C4-2B (cell line): ENCODE measurements around the gene CCM2L.

Experiments used
- ZFX ChIP-seq: fragments of 450-650 bp; IDR thresholded peaks from 2 replicates; pipeline ENCODE4 v1.6.1; 2017
- TF ChIP-seq, protein P1 (sequence below): fragments of 450-650 bp; conservative IDR thresholded peaks from 2 replicates; pipeline ENCODE4 v1.5.1; 2017; ENCODE audit warnings: mild to moderate bottlenecking

GRCh38 chr20:32077190-32077589 is 67.0 kb downstream of the CCM2L start:
- TF ChIP-seq ZFX: no peak
- TF ChIP-seq, protein P1, sequence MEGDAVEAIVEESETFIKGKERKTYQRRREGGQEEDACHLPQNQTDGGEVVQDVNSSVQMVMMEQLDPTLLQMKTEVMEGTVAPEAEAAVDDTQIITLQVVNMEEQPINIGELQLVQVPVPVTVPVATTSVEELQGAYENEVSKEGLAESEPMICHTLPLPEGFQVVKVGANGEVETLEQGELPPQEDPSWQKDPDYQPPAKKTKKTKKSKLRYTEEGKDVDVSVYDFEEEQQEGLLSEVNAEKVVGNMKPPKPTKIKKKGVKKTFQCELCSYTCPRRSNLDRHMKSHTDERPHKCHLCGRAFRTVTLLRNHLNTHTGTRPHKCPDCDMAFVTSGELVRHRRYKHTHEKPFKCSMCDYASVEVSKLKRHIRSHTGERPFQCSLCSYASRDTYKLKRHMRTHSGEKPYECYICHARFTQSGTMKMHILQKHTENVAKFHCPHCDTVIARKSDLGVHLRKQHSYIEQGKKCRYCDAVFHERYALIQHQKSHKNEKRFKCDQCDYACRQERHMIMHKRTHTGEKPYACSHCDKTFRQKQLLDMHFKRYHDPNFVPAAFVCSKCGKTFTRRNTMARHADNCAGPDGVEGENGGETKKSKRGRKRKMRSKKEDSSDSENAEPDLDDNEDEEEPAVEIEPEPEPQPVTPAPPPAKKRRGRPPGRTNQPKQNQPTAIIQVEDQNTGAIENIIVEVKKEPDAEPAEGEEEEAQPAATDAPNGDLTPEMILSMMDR: no peak
